Measurements from ENCODE around the gene SMC1B.
A peak's percentile ranks its signal among the peaks of the same experiment; 100 is the strongest.
"Not testable (repeated sequence)": the region's sequence is repeated elsewhere in the genome, so short reads cannot be mapped to it uniquely, and the experiment has no call there.

The SMC1B gene, protein sequence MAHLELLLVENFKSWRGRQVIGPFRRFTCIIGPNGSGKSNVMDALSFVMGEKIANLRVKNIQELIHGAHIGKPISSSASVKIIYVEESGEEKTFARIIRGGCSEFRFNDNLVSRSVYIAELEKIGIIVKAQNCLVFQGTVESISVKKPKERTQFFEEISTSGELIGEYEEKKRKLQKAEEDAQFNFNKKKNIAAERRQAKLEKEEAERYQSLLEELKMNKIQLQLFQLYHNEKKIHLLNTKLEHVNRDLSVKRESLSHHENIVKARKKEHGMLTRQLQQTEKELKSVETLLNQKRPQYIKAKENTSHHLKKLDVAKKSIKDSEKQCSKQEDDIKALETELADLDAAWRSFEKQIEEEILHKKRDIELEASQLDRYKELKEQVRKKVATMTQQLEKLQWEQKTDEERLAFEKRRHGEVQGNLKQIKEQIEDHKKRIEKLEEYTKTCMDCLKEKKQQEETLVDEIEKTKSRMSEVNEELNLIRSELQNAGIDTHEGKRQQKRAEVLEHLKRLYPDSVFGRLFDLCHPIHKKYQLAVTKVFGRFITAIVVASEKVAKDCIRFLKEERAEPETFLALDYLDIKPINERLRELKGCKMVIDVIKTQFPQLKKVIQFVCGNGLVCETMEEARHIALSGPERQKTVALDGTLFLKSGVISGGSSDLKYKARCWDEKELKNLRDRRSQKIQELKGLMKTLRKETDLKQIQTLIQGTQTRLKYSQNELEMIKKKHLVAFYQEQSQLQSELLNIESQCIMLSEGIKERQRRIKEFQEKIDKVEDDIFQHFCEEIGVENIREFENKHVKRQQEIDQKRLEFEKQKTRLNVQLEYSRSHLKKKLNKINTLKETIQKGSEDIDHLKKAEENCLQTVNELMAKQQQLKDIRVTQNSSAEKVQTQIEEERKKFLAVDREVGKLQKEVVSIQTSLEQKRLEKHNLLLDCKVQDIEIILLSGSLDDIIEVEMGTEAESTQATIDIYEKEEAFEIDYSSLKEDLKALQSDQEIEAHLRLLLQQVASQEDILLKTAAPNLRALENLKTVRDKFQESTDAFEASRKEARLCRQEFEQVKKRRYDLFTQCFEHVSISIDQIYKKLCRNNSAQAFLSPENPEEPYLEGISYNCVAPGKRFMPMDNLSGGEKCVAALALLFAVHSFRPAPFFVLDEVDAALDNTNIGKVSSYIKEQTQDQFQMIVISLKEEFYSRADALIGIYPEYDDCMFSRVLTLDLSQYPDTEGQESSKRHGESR

DNA sequence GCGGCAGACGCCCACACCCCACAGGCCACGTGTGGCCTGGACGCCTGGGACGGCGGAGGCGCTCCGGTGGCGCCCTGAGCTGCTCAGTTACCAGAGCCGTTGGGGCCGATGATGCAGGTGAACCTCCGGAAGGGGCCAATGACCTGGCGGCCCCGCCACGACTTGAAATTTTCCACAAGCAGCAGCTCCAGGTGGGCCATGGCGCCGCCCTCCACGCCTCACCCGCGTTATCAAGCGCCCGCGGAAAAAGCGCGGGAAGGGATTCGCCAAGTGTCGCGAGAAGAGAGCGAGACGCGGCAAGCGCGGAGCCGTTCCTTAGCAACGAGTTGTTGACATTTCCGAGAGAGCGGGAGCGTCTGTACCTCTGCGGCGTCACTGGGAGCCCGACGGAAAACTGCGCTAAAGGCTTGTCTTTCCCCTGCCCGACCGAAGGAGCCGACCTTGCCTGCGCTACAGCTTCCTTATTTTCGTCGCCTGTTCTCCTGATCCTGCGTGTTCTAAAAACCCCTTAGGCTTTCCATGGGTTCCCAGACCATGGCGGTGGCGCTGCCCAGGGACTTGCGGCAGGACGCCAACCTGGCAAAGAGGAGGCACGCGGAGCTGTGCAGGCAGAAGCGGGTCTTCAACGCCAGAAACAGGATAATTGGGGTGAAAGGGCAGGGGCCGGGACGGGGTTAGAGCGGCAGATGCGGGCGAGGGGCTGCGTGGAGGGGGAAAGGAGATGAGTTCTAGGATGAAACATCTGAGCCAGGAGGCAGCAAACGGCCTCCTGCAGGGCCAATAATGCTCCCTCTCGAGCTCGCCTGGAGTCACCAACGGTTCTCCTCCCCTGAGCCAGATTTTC, at the start of gene SMC1B, which contains the start of gene RIBC2:
Gene SMC1B (minus strand): TSS at position 232 of the 844 bp plus-strand sequence. CDS start 32 bp downstream, at position 200.
Gene RIBC2 (plus strand): TSS at position 326 of the 844 bp plus-strand sequence. CDS start 194 bp downstream, at position 520.
- peak; percentile 51 to 69 (median 53) for DNase-seq (ENCODE audit: low read depth in 3 of 3, low spot score in 1 of 3)

DNA sequence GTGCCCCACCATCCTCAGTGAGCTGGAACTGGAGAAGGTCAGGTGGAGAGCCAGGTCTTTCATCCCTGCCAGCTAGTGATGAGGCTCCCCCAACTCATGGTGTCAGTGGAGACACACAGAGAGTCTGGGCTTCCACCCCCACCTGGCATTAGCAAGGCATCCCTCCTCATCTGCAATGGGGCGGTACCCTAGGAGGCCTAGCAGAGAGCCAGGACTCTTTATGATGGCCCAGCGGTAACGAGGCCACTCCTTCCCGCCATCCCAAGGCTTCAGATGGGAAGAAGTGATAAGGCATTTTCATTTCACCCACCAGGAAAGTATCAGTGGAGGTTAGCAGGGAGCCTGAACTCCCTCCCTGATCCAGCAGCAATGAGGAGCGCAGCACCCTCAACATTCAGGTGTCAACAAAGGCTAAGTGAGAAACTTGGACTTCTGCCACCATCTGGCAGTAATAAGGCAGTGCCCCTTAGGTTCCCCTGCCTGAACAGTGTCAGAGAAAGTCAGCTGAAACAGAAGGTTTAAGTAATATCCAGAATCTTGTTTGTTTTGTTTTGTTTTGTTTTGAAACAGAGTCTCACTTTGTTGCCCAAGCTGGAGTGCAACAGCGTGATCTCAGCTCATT, 48.7 kb upstream of the SMC1B start:
- no peak for DNase-seq (ENCODE audit: low read depth in 3 of 3, low spot score in 1 of 3)

DNA sequence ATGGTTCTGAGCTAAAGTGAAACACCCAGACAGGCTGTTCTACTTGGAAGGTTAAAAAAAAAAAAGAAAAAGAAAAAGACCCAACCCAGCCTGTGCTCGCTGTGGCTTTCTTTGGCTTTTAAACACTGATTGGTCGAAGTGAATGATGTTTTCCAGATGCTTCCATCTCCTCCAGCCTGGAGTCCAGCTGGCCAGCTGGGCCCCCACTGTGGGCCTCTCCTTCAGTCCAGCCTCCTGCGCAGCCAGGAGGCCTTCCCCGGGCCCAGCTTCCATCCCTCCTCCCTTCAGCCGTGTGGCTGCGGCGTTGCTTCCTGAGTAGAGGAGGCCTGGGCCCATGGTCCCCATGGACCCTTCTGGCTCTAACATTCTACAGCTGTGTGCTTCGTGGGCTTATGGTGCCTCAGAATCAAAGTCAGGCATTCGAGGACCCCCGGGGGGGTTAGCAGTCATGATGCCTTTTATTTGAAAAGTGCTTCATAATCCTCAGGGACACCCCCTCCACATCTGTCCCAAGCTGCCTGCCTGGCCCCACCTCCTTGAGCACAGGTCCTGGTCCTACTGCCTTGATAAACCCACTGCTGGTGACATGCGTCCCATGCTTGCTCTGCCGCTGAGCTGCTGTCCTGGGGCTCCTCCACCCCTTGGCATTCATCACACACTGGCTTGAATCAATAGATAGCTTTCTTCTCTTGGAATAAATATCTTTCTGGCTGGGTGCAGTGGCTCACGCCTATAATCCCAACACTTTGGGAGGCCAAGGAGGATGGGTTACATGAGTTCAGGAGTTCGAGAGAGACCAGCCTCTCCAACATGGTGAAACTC, 47.1 kb upstream of the SMC1B start:
- DNase-seq (ENCODE audit: low read depth in 3 of 3, low spot score in 1 of 3): no peak

DNA sequence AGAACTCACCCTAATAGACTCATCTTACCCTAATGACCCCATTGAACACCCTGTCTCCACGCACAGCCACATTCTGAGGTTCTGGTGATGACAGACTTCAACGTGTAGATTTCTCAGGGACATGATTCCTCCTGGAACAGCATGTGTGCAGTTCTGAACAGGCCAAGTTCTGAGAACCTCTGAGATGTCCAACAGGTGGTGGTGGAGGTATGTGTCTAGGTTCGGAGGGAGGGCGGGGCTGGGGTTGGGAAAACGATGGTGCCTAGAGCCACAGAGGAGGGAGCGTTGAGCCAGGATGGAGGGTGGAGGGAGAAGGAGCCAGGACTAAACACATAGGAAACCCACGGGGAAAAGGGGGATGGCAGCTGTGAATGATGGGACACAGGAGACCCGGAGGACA, 45.8 kb upstream of the SMC1B start:
- no peak for DNase-seq (ENCODE audit: low read depth in 3 of 3, low spot score in 1 of 3)

DNA sequence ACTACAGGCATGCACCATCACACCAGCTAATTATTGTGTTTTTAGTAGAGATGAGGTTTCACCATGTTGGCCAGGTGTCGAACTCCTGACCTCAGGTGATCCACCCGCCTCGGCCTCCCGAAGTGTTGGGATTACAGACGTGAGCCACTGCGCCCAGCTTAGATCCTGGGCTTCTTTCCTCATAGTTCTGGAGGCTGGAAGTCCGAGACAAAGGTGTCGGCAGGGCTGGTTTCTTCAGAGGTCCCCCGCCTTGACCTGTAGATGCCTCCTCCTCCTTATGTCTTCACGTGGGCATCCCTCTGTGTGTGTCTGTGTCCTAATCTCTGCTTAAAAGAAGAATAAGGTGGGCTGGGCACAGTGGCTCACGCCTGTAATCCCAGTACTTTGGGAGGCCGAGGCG, 45.1 kb upstream of the SMC1B start:
- DNase-seq (ENCODE audit: low read depth in 3 of 3, low spot score in 1 of 3): no peak

DNA sequence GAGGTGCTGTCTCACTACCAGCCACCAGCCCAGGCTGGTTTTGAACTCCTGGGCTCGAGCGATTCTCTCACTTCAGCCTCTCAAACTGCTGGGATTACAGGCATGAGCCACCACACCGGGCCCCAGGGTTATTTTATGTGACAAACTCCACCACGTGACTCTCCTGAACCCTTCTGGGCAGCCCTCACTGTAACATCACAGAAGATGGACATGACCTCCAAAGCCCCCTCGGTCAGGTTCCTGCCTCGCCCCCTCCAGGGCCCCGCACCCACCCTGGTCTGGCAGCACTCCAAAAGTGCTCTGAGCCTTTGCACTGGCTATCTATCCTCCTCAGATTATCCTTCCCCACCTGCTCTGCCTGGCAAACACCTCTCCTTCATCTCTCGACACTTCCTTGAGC, 43.4 kb upstream of the SMC1B start:
- no peak for DNase-seq (ENCODE audit: low read depth in 3 of 3, low spot score in 1 of 3)

DNA sequence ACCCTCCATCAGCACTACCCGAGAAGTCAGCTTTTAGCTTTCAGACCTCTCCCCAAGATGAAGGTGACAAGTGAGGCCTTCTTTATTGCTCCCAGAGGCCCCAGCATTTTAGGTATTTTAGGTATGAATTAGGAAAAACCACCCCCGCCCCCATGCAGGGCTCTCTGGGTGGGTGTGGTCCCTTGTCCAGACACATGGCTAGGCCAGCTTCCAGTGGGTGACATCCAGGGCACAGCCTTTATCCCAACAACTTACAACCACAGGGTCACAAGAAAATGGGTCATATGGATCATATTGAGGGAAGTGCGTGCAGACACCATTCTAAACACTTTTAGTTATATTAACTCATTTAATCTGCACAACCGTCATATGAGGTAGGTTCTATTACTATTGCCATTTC, 42.2 kb upstream of the SMC1B start:
- no peak for DNase-seq (ENCODE audit: low read depth in 3 of 3, low spot score in 1 of 3)

DNA sequence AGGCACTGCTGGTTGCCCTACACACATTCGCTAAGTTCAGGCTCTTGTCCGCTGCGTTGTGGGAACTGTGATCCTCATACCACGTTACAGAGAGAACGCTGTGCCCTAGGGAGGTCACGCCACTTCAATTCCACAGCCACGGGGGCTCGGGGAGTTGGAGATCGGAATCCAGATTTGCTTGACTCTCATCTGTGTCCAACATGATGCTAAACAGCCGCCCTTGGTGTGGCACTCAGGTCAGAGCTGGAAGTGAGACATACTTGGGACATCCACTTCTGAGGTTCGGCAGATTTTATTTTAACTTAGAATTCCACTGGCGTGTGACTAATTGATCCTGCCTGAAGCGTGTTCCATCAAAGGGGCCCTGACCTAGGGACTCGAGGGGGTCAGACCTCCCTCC, 41.8 kb upstream of the SMC1B start:
- no peak for DNase-seq (ENCODE audit: low read depth in 3 of 3, low spot score in 1 of 3)

DNA sequence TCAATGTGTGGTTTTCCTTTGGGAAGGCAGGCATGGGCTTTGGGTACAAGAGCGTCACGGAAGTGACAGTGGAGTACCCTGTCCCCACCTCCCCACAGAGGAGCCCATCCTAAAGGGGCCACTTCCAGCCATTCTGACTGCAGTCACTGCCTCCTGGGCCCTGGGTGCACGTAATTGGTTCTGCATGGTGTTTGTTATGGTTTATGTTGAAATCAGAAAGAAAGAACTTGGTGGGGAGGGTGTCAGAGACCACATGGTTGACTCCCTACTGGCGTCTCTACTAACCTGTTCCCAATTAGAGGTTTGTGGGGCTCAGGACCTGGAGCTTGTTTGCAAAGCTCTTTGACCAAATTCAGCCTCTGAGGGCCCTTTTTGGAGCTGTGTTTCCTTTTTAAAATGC, 40.9 kb upstream of the SMC1B start:
- DNase-seq (ENCODE audit: low read depth in 3 of 3, low spot score in 1 of 3): no peak

DNA sequence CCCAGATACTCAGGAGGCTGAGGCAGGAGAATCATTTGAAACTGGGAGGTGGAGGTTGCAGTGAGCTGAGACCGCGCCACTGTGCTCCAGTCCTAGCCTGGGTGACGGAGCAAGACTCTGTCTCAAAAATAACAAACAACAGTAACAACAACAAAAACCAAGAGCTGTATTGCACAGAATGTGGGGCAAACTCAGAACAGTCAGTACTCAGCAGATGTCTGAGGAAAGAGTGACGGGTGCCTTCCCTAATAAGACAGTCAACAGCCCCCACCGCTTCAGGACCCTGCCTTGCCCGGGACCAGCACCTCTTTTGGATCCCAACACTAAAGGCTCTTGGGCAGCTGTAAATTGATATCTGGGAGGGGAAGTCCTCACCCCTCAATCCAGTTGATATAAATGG, 40.4 kb upstream of the SMC1B start:
- DNase-seq (ENCODE audit: low read depth in 3 of 3, low spot score in 1 of 3): no peak

DNA sequence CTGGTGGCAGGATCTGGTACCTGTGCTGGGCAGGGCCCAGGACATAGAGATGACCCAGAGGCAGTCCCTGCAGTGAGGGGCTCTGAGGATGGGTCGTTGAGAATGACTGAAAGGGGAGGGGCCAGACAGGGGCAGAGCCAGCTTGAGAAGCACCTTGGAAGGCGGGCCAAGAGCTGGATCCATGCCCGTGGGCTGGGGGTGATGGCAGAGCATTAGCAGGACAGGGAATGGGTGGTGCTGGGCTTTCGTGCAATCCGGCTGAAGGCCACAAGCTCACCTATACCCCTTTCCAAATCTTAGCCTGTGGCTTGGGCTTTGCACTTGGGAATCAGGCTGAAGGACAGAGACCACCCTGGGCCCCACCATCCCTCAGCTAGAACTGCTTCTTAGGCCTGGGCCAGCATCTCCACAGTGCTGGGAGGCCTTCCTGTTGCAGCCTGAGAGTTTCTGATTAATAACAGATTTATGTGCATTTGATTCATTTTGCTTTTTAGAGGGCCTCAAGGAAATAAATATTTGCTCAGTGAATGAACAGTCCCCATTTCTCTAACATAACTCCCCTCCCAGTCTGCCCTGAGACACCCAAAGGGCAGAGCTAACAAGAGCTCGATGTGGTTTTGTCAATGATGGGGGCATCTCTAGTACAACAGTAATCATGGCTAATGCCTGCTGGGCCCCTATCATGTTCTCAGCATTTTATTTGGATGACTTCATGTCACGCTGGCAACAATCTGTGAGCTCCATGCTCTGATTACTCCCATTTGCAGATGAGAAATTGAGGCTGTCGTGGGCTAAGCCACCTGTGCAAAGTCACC, 39.4 kb upstream of the SMC1B start:
- no peak for DNase-seq (ENCODE audit: low read depth in 3 of 3, low spot score in 1 of 3)

DNA sequence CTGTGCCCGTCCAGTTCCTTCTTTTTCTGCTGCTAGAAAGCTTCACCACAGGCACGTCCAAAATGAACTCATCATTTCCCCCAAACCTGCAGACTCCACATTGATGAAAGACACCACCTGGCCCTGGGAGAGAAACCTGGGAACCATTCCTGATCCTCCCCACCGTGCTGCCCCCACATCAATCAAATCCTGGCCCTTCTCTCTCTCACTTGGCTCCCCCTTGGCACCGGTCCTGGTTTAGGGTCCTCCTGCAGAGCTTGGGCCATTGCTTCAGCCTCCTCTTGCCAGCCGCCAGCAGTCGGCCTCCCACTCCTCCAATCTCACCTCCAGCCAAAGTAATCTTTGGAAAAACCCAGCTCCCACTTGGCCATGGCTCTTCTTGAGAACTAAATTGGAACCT, 38.6 kb upstream of the SMC1B start:
- no peak for DNase-seq (ENCODE audit: low read depth in 3 of 3, low spot score in 1 of 3)

DNA sequence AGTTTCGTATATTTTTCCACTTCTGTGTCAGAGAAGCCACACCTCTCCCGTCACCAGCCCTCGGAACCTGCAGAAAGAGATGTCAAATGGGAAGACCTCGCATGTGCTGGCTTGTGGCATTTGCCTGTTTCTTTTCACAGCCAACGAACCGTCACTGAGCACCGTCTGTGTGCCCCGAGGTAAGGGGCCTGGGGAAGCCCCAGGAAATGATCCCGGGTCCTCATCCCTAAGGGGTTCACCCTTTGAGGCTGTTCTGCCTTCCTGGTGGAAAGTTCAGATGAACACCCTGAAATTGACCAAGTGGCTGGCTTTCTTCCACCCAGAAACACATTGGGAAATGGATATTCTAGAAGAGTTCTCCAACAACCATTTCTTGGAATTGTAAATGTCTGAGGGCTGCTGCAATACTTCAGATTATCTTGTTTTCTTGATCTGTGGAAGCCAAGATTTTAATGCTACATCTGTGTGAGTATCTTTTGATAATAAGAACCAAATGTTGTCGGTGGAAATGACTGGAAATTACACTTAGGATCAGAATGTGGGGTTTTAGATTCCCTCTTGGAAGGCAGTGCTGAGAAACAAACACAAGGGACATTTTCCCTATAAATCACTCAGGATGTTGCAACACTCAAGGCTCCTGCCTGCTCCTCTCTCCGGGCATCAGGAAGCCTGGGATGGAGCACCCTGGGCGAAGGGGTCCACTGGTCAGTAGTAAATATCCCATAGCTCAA, 37.7 kb upstream of the SMC1B start:
- DNase-seq (ENCODE audit: low read depth in 3 of 3, low spot score in 1 of 3): no peak

DNA sequence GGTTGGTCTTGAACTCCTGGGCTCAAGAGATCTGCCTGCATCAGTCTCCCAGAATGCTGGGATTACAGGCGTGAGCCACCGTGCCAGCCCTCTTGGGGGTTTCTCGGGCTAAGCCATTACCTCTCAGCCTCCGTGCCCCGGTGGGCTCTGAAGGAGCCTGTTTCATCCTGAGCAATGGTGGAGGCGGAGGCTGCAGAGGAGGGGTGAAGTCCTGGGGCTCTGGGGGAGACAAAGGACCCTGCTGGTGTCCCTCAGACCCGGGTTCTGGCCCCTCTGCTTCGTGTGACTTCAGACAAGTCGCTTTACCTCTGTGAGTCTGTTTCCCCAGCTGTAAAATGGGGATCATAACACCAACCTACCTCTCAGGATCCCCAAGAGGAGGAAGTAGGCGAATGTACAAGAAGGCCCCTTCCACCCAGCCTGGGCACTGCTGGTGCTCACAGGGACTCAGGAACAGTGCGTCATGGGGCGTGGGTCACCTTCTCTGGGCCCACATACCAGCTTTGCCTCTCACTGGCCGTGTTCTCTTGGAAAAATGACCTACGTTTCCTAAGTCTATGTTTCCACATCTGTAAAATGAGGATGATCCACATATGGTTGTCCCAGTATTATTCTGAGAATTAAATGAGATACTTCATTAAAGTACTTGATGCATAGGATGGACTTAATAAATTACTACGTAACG, 36.8 kb upstream of the SMC1B start:
- DNase-seq (ENCODE audit: low read depth in 3 of 3, low spot score in 1 of 3): no peak

DNA sequence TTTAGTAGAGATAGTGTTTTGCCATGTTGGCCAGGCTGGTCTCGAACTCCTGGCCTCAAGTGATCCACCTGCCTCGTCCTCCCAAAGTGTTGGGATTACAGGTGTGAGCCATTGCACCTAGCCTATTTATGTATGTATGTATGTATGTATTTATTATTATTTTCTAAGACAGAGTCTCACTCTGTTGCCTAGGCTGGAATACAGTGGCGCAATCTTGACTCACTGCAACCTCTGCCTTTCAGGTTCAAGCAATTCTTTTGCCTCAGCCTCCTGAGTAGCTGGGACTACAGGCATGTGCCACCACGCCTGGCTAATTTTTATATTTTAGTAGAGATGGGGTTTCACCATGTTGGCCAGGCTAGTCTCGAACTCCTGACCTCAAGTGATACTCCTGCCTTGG, 36.0 kb upstream of the SMC1B start:
- not testable (repeated sequence) for DNase-seq (ENCODE audit: low read depth in 3 of 3, low spot score in 1 of 3)

DNA sequence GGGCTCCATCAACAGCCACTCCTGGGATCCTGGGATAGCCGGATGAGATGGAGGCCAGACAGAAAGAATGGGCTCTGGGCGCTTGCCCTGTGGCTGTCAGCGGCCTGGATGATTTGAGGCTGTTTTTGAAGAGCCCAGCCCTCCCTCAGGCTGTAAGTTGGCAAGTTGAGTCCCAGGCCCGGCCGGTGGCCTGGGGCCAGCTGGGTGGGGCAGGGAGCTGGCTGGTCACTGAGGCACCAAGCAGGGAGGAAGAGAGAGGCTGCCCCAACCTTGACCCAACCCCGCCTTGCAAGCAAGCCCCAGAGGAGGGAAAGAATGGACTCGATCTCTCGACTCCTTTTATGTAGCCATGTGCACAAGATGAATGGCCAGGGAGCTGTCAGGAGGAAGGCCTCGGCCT, 35.0 kb upstream of the SMC1B start:
- DNase-seq (ENCODE audit: low read depth in 3 of 3, low spot score in 1 of 3): no peak

DNA sequence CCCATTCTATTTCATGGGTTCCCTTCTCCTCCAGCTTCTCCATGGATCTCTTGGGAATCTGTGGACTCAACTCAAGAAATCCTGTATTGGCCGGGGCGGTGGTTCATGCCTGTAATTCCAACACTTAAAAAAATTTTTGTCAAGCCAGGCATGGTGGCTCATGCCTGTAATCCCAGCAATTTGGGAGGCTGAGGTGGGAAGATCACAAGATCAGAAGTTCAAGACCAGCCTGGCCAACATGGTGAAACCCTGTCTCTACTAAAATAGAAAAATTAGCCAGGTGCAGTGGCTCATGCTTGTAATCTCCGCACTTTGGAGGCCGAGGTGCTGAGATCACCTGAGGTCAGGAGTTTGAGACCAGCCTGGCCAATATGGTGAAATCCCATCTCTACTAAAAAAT, 34.2 kb upstream of the SMC1B start:
- DNase-seq (ENCODE audit: low read depth in 3 of 3, low spot score in 1 of 3): not testable (repeated sequence)
